NCI-H2196 treated with DMSO at 0.1 percent for 48 hours (cell line): ENCODE measurements around the gene BMAL1.
A peak's percentile ranks its signal among the peaks of the same experiment; 100 is the strongest.

ENCODE experiments used
- DNase-seq: peaks from one replicate; lab custom pipeline; 2025; ENCODE audit not compliant: unreplicated experiment; lab: John Stamatoyannopoulos, UW

BMAL1 gene

DNA sequence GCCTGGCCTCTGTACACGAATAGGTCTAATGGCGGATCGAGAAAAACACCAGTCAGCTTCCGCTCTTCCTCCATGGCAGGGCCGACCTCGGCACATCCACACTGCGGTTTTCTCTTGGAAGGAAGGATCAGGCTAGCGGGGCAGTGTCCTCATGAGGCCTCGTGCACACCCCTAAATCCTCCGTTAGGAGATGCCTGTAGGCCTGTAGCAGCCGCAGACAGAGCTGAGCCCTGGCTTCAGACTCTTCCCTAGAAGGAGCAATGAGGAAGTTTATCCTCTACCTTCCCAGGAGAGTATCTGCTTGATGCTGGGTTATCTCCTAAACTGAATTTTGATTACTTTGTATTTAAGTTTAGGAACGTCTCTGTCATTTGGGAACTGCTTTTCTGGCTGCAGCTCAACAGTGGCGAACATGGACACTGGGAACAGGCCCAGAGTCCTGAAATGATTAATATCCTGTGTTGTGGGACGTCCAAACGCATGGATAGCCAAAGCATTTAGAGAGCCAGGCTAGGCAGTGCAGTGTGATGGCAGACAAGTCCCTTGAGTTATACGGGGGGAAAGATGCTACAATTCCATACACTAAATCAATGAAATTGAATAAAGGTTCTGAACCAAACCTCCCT lies 16.5 kb upstream of the BMAL1 start:
- DNase-seq = no peak

DNA sequence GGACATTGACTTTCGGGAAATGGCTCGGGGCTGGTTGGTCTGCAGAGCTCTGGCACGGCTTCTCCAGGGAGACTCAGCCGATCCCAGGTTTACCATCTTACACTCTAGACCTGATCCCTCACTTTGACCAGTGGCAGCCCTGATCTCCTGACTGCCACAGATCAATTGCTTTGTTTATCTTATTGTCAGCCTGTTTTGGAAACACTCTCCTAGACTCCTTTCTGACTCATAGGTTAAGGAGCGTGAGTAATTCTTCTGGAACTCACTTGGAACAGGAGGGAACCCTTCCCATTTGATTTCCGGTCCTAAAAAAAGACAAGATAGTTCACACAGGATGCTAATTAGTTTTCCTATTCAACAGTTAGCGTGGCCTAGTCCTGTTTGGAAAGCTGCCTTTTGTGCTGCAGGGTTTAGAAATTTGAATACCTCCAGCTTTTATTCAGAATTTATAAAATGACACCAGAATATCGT lies 16.0 kb upstream of the BMAL1 start:
- no peak for DNase-seq

DNA sequence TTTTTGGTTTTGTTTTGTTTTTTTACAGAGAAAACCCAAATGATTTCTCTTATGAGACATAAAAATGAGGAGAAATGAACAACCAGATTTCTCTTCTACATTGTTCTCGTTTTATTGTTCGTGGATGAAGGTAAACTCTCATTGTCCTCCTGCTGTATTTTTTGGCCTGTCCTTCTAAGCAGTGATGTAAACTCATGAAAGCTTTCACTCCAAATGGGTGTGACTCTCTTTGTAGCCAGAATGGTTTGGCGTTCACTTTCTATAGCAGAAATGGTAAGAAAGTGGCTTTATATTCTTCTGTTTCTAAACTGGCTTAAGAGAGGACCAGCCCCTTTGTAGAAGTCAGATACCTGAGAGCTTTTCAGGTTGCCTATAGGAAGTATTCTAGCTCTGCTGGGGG lies 15.5 kb upstream of the BMAL1 start:
- DNase-seq = no peak

DNA sequence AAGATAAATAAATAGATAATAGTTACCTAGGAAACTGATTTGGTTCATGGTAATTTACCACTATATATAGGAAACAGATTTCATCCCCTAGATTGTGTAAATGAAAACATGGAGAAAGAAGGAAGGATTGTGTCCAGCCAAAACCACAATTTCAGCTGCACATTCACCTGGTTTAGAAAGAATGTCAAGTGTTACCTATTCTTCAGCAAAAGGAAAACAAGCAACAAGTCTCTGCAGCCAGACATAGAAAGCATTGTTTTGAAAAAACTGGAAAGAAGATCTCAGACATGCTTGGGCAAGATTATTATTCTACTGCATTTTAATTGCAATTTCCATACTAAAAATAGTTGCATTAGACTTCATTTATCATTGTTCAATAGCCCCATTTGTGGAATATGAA lies 8.8 kb upstream of the BMAL1 start:
- no peak for DNase-seq

DNA sequence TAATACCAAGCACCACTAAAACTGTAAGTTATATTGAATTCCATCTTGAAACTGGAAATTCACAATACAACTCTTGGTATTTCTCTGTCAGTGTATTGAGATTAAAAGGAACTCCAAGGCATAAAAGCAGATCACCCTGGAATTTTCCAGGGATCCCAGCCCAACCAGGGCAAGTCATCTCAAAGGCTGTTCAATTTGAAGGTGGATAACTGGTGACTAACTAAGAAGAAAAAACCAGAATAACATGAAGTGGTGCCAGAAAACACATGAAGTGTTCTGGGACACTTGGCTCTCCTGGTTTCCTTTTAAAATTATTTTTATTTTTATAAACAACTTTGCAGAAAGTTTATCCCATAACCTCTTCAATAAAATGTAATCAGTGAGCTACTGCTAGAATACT lies 7.8 kb upstream of the BMAL1 start:
- no peak for DNase-seq

DNA sequence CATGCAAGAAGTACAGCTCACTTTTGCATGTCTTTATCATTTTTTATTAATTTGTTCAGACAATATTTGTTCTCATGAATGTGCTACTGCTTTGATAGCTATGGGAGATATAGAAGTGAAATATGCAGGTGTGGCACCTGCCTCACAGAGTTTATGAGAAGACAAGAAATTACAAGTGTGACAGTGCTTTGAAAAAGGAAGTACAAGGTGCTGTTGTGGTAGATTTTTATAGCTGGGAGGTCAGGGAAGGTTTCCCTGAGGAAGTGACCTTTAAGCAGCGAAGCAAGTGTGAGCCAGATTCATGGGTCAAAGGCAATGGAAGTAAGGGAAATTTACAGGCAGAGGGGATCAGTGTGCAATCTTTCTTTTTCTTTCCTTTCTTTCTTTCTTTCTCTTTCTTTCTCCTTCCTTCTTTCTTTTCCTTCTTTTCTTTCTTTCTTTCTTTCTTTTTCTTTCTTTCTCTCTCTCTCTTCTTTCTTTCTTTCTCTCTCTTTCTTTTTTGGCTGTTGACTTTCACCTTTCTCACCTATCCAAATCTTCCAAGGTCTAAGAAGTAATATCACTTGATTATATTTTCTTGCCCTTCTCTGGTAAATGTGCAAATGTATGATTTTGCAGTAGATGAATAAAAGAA lies 6.4 kb upstream of the BMAL1 start:
- DNase-seq = no peak

DNA sequence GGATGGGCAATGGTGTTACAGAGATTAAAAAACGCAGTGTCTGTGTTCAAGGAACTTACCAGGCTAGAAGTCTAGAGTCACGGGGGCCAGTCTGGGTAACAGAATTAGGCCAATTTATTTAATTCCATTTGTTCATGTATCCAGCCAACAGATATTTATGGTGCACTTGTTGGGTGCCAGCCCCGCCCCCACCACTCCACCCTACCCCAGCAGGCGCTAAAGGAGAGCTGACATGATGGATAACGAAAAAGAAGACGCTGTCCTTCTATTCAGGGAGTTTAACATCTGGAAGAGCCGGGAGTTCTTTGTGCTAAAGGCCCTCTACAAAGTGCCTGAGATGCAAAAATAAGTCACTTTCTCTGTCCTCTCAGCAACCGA lies 1.1 kb upstream of the BMAL1 start:
- no peak for DNase-seq

DNA sequence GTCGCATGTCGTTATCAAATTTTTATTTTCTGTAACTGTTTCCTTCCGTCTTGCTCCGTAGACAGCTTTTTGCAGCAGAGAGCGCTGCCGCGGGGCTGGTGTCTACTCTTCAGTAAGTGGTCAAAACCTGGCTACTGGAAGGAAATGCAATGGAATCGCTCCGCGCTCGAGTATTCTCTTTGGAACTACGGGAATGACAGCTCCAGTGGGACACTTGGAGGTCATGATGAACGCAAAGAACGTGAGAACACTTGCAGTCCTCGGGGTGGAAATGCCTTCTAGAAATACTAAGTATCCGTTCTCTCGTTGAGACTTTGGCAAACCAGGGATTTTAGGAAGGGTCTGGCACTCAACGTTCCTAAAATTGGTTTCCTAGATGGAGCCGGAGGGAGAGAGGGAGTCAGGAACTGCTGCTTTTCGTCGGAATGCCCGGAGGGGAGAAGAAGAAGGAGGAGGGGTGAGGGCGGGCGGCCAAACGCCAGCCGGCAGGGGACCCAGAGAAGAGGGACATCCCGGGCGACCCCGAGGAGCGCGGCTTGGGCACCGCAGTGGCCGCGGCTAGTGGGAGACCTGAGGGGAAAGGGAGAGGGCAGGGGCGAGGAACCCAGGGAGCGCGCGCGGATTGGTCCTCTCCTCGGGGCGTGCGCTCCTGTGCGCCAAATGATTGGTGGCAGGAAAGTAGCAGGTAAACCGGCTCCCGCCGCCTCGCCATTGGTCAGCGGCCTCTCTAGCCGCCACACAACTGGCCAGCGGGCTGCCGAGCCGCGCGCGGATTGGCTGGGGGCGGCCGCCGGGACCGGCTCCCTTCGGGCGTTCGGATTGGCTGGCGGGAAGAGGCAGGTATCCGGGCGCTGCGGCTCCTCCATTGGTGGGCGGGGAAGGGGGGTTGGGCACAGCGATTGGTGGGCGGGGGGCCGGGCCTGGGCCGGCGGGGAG lies 490 bp upstream of the BMAL1 start:
- peak; percentile 97 for DNase-seq

DNA sequence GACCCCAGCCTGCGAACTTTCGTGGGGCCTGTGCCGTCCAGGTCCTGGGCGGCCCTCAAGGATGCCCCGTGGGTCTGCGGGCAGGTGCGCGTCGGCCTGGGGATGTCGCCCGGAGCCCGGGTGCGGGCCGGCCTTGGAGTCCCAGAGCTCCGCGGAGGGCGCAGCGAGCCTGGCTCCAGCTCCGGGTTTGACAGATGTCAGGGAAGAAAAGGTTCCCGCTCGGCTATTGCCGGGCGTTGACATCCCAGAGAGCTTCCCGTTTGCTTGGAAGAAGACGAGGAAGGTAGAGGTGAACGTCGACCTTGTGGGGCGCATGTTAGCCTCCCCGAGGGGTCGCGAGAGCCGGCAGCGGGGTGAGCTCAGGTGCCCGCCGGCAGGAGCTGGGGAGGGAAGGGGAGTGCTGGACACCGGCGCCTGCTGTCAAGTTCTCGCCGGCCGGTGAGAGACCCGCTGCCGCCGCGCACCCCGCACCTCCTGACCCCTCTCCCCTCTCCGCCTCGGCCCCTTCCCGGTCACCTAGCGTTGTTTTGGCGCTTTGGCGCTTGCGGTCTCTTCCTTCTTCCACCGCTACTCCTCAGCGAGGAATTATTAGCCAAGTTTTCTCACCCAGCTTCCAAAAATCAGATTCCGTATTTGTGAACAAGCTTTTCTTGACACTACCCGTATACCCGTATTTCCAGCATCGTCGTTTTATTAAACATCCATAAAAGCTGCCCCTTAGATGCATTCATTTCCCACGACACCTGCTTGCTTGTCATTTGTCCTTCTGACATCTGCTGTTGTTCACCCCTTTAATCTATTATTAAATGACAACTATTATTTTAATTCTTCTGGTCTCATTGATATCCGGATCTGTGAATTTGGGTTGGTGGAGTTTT lies 1.3 kb downstream of the BMAL1 start:
- DNase-seq = no peak

DNA sequence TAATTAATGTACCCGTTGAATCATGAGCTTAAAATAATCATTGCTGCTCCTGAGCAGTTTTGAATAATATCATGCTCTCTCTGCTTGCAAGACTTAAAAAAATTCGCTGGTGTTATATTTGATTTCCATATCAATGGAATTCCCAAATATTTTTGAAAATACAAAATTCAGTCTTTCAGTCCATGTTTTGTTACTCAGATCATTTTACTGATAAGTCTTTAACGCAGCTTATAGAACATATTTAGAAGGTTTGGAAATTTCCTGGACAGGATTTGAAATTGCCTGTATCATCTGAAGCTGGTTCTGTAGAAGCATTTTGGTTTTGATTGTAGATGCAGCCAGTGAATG lies 1.9 kb downstream of the BMAL1 start:
- no peak for DNase-seq

DNA sequence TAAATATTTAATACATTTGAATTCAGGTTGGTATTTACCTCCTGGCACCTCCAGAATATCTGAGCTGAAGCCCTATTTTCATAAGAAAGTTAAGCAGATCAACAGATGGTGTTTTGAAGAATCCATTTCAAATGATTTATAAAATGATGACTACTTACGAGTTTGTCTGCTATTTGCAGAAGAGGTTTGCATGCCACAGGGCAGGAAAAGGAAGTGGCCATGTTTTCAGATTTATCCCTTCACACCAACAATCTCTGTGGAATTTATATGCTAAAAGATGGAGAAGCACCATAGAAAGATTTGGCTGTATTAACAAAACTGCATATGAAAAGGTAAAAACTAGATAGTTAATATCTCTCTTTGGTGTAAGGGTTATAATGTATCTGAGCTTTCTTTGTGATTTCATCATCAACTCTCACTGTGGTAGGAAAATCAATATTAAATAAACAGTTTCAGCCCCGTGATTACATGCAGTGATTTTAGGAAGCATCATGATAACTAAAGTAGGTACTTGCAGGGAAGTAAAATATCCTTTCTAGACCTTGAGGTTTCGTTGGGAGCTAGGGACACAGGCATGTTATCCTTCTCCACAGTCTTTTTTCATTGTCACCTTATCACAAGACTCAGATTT lies 2.6 kb downstream of the BMAL1 start:
- DNase-seq = no peak

DNA sequence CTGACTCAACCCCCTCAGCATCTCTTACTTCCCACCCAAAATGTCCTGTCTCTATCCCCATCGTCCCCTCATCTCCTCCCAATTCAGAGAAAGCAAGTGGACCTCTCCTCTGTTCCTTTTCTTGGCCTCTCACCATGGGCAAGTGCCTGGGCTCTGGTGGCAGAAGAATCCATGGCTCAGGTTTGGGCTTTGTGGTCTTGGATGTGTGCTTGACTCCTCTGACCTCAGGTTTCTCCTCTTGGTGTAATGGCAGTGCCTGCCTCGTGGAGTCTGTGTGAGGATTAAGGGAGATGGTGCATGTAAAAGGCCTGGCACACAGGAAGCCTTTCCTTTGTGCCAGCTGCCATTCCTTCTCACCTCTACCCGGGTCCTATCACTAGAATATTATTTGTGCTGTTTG lies 3.2 kb downstream of the BMAL1 start:
- DNase-seq = no peak

DNA sequence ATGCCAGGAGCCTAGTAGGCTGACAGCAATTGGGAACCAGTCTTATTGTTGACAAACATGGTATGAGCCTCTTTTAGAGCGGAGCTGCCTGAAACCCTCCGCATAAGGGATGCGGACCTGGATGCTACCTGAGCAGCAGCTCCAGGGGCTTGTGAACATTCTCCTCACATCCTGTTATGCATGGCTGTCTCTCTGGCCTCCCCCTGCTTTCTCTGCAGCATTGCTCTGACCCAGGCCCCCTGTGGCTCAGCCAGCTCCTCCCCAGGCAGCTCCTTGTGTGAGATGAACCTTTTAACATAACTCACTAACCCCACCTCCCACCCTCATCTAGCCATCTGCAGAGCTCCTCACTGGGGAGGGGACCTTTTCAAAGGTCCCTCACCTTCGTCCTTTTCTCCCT lies 6.0 kb downstream of the BMAL1 start:
- DNase-seq = no peak

DNA sequence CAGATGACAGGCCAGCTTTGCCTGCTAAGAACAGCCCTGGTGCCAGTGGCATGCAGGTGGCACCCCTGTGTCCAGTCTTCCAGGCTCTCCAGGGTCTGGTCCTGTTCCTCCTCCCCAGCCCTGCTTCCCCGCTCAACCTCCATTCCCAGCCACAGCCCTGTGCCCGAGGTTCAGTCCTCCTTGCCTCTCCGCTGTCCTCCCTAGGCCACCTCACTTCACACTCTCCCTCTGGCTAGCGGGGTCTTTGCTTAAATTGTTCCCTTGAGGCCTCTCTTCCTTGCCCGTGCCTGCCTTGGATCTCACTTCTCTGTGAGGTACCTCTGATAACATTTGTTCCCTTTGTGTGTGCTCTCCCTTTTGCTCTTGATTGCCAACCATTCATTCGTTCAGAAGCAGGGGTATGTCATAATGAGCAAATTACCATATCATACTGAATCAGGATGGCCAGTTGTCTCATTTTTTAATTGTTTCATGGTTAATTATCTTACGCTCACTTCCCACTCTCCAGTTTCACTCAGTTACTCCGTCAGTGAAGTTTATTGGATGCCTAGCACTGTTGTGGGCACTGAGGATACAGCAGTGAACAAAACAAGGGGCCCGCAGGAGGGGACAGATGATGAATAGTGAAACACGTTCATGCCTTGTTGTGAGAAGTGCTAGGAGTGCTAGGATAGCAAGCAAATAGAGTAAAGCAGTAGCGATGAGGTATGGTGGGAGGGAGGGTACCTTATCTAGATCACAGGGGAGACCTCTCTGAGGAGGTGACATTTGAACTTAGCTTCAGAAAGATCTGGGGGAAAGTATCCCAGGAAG lies 7.4 kb downstream of the BMAL1 start:
- no peak for DNase-seq

DNA sequence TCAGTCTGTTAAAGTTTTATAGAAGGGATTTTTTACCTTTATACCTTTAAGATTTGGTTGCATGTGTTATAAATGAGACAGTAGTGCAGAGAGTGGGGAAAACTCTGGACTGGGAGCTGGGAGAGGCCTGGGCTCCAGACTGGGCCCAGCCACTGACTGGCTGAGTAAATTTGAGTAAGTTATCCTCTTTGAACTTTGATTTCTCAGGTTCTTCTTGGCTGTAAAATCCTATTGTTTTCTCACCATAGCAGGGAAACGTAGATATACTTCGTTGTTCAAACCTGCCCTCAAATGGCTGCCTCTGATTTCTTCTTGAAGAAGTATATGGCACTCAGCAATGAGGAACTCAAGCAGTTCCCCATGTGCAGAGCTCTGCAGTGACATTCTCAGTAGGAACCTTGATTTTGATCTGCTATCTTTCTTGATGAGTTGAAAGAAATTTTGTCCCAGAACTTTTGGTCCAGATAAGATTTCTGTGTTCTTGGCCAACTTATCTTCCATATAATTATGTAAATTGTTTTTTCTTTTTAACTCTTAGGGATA lies 8.8 kb downstream of the BMAL1 start:
- DNase-seq = no peak

DNA sequence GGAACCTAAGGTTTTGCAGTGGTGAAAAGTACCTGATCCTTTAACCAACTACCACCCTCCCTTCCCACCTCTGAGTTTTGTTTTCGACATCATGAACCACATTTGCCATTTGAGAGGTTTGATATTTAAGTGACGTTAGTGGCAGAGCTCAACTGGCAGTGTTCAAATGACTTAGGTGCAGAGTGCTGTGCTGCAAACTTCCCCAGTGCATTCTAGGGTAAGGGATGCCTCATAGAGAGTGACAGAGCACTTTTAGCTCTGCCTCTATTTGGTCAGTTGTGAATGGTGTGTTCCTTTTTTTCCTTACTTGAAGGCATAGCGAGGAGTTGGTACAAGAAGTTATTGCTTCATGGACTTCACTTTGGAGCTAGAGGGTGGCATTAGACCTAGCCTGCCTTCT lies 9.4 kb downstream of the BMAL1 start:
- DNase-seq = no peak

DNA sequence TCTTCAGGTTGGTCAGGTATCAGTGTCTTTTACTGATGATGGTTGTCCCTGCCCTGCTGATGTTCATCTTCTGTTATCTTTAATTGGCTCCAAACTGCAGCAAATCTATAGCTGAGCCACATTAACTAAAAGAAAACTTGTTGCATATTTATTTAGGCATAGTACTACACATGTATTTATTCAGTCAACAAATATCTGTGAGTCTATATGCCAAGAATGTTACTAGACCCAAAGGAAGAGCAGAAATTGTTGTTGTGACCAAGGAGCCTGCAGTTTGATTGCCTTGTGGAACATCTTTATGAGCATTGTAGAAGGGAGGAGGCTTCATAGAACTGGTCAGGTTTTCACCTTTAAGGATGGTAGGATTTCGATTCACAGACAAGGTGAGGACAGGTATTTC lies 10.1 kb downstream of the BMAL1 start:
- no peak for DNase-seq

DNA sequence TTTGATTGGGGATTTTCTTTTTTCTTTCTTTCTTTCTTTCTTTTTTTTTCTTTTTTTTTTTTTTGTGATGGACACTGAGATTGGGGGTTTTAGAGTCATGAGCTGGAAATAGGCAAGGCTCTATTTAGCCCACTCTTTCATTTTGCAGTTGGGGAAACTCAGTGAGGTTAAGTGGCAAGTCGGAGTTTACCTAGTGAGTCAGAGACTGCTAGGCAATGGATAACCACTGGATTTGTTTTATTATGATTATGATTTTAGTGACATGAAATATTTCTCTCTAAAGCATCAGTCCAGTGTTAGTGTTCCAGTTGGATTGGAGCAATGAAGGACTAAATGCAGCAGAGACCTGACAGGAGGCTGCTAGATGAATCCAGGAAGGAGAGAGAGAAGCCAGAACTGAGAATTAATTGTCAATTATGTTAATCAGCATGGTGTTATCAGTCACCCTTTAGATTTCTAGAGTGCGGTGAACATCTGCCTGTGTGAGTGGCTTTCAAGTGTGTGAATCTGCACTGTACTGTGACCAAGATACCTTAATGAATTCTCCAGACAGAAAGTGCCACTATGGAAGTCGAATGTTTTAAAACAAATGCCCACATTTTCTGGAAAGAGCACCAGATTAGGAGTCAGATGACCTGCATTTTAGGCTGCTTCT lies 10.9 kb downstream of the BMAL1 start:
- DNase-seq = no peak

DNA sequence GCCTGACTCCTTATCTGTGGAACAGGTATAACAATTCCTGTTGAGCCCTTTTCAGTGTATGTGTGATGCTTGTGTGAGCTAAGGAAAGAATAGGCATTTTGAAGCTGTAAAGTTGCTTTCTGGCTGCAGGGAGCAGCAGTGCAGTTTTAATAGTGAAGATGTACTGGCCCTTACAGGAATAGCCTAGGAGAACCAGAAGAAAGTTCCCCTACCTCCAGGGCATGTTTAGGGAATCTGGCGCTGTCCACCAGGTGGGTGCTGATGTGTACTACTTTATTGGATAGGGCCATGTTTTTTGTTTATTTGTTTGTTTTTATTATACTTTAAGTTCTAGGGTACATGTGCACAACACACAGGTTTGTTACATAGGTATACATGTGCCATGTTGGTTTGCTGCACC lies 11.5 kb downstream of the BMAL1 start:
- DNase-seq = no peak
